ENCODE results near the gene UNC80. TPM values are rescaled to one million over a fixed set of nuclear protein-coding genes. Genes with fewer than 3 reads are reported as not detected.

The UNC80 gene
- total and polyA plus RNA-seq, 2 of the 13 experiments (the other 11 are each of a cell fraction or from before 2014, with no cell fraction given) = not detected

GRCh38 chr2:210038078-210038477 lies 266.4 kb downstream of the UNC80 start:
- H4K20me1 ChIP-seq (ENCODE audit: insufficient read depth, low read length) = no peaks in the 10 kb centered on the region
- H3K79me2 ChIP-seq (ENCODE audit: insufficient read depth, low read length) = no peaks in the 10 kb centered on the region
- H3K4me1 ChIP-seq (ENCODE audit: insufficient read depth, low read length) = no peaks in the 10 kb centered on the region
- H3K9me3 ChIP-seq (ENCODE audit: low read length) = no peaks in the 10 kb centered on the region
- H2AFZ ChIP-seq (ENCODE audit: low read length) = no peak overlapping the region
- FAIRE-seq = no peak
- no TSS peak for BruUV-seq (replicated peaks)
- H3K27ac ChIP-seq (ENCODE audit: extremely low read length, insufficient read depth, low read length) = no peak overlapping the region
- in situ Hi-C loops (cut with HindIII; ENCODE audit: extremely low pct_ligation_motif_present, low pct_unique_long_range_greater_than_20kb) = no loop called here
- 98% methylated on average over 3 of the region's 3 CpGs for WGBS (ENCODE audit: low lambda C conversion rate)
- H3K4me2 ChIP-seq (ENCODE audit: low read depth, low read length) = no peak overlapping the region
- intact Hi-C loops (cut with micrococcal nuclease; ENCODE audit: unreplicated experiment) = no loop called here
- no peak overlapping the region for H3K4me3 ChIP-seq (replicated peaks in 1 of 3; ENCODE audit: insufficient read depth in 1 of 3, low read depth in 2 of 3, low read length in 3 of 3)
- no peaks in the 10 kb centered on the region for H3K36me3 ChIP-seq (replicated peaks in 1 of 2; ENCODE audit: control insufficient read depth in 1 of 2, insufficient read depth in 2 of 2, low read length in 2 of 2)
- DNase-seq (ENCODE audit: low spot score) = no peak
- no peak for ATAC-seq
- POLR2A ChIA-PET = no interaction called here
- TF ChIP-seq ATM (IDR thresholded peaks at IDR 0.05; ENCODE audit: borderline replicate concordance) (no peak), HNRNPL (IDR thresholded peaks at IDR 0.05; ENCODE audit: low read depth, low read length) (no peak), ZNF383 (CRISPR knock-in tag; IDR thresholded peaks at IDR 0.05; ENCODE audit: borderline replicate concordance) (no peak), NPAS2 (CRISPR knock-in tag; IDR thresholded peaks at IDR 0.05; ENCODE audit: borderline replicate concordance) (no peak)
- TF ChIP-seq, protein P1, sequence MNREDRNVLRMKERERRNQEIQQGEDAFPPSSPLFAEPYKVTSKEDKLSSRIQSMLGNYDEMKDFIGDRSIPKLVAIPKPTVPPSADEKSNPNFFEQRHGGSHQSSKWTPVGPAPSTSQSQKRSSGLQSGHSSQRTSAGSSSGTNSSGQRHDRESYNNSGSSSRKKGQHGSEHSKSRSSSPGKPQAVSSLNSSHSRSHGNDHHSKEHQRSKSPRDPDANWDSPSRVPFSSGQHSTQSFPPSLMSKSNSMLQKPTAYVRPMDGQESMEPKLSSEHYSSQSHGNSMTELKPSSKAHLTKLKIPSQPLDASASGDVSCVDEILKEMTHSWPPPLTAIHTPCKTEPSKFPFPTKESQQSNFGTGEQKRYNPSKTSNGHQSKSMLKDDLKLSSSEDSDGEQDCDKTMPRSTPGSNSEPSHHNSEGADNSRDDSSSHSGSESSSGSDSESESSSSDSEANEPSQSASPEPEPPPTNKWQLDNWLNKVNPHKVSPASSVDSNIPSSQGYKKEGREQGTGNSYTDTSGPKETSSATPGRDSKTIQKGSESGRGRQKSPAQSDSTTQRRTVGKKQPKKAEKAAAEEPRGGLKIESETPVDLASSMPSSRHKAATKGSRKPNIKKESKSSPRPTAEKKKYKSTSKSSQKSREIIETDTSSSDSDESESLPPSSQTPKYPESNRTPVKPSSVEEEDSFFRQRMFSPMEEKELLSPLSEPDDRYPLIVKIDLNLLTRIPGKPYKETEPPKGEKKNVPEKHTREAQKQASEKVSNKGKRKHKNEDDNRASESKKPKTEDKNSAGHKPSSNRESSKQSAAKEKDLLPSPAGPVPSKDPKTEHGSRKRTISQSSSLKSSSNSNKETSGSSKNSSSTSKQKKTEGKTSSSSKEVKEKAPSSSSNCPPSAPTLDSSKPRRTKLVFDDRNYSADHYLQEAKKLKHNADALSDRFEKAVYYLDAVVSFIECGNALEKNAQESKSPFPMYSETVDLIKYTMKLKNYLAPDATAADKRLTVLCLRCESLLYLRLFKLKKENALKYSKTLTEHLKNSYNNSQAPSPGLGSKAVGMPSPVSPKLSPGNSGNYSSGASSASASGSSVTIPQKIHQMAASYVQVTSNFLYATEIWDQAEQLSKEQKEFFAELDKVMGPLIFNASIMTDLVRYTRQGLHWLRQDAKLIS (CRISPR knock-in tag; IDR thresholded peaks at IDR 0.05) = no peak
- TF ChIP-seq, protein P2, sequence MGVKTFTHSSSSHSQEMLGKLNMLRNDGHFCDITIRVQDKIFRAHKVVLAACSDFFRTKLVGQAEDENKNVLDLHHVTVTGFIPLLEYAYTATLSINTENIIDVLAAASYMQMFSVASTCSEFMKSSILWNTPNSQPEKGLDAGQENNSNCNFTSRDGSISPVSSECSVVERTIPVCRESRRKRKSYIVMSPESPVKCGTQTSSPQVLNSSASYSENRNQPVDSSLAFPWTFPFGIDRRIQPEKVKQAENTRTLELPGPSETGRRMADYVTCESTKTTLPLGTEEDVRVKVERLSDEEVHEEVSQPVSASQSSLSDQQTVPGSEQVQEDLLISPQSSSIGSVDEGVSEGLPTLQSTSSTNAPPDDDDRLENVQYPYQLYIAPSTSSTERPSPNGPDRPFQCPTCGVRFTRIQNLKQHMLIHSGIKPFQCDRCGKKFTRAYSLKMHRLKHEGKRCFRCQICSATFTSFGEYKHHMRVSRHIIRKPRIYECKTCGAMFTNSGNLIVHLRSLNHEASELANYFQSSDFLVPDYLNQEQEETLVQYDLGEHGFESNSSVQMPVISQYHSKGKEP (CRISPR knock-in tag; IDR thresholded peaks at IDR 0.05) = no peak
- H3K9ac ChIP-seq (ENCODE audit: insufficient read depth, low read depth, low read length) = no peak overlapping the region
- CTCF ChIA-PET (ENCODE audit: low intra/inter-chr PET ratio, low total read pairs) = no interaction called here
- H3K27me3 ChIP-seq (ENCODE audit: control insufficient read depth in 1 of 2, insufficient read depth in 2 of 2, low read length in 2 of 2) = no peaks in the 10 kb centered on the region
